ENCODE data around the gene PPP4C.
A peak's percentile ranks its signal among the peaks of the same experiment; 100 is the strongest.
"Not testable (repeated sequence)": the region's sequence is repeated elsewhere in the genome, so short reads cannot be mapped to it uniquely, and the experiment has no call there.

Gene PPP4C

DNA sequence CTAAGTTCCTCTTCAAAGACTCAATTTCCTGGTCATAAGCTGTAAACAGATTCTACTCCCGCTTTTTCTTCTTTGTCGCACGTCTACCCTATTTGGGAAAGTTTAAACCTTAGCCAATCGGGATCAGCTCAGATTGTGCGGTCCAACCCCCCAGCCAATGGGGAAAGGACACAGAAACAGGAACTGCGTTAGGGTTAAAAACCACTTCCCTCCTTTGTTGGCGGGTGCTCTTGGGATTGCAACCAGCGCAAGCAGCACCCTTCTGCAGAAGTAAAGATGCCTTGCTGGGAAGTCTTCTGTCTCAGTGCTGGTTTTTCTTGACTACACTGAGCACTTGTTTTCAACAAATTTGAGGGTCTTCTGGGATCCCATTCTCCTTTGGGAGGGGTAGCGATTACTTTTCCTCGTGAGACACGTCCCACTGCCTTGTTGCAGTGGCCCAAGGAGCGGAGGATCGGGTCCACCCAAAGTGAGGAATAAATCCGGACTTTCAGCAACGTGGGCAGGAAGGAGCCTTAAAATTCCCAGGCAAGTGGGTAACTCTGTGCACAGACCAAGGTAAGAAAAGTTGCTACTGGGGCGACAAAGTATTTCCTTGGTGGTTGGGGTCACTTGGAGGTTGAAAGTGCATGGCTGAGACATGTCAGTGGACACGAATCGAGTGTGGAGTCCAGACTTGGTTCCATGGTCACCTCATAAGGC lies 21.2 kb downstream of the PPP4C start:
- DNase-seq, result peak in 2 of 5 experiments; percentile 9 to 51

DNA sequence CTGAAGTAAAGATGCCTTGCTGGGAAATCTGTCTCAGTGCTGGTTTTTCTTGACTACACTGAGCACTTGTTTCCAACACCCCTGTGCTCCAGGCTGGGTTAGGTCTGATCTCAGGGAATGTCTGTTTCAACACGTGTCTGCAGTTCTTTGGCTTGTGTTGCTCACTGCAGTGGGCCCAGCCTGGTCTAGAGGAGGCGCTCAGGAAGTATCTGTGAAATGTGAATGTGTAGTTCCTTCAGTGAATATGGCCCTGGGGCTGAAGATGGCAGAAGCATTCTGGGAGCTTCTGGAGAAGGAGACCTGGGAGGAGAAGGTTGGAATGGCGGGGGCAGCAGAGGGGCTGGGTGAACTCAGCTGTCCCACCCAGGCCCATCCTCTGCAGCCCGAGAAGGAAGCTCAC lies 28.3 kb downstream of the PPP4C start:
- no peak for DNase-seq

- no peak for DNase-seq
These were observed 28.7 kb downstream of the PPP4C start for GRCh38 chr16:30104492-30104891.

DNA sequence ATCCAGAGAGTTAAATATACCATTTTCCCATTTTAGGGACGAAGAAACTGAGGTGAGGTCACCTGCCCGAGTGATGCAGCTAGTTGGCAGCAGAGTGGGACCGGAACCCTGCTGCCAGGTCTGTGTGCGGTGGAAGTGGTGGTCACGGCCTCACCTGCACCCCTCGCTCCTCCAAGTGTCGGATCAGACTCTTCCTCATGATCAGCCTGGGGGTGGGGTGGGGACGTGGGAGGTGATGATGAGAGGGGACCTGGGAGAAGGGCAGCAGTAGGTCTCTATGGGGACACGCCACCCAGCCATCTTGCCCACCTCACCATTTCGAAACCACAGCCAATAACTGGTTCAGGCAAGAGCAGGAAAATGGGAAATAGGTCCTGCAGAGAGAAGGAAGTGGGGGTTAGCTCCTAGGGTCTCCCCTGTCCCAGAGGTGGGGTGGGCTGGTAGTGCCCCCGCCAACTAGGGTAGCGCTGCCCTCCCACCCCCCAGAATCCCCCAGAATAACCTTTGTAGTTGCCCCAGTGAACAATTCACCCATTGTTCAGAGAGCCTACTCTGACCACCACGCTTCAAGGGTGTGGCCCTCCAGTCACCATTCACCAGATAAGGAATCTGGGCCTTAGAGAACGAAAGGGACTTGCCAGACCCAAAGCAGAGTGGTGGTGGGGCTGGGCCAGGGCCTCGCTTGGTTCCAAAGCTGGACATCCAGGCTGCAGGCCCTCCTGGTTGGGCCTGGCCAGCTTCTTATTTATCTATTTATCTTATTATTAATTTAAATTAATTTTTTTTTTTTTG lies 32.5 kb downstream of the PPP4C start:
- no peak for DNase-seq

DNA sequence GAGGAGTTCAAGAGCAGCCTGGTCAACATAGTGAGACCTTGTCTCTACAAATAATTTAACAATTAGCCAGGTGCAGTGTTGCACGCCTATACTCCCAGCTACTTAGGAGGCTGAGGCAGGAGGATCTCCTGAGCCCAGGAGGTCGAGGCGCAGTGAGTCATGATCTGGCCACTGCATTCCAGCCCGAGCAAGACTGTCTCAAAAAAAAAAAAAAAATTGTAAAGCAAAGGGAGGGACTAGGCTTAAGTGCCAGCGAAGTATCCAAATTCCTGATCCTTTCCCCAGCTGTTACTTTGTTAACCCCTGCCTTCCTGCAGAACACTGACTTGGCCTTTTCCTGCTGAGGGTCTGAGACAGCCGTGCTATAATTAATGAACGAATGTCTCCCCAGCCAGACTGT lies 34.9 kb downstream of the PPP4C start:
- DNase-seq, result no peak

DNA sequence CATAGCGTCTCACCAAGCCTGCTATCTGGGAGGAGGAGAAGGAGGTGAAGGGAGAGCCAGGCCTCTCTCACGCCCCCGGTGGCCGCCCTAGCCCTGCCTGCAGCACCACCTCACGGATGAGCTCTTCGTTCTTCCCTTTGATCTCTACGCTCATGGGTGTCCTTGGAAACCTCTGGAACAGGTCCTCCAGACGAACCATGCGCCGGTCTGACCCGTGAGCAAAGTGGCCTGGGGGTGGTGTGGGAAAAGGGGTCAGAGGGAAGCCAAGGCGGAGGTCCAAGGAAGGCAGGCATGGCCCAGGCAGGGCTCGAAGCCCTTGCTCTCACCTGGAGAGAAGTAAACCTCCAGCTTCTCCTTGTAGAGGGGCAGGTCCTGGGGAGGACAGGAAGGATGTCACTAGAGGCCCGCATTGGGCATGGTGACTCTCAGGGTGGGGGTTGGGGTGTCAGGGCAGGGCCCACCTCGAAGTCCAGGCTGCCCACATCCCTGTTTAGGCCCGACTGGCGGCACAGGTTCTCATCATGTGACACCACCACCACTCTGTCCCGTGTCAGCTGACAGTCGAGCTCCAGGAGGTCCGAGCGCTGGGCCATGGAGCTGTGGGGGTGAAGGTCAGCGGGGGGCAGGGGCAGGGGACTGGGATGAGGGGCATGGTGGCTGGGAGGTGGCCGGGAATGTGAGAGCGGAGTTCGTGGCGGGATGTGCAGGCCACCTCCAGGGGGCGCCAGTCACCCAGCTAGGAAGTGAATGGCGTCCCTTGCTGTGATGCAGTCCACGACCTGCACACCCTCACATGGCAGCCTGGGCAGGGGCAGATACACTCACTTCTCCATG lies 36.6 kb downstream of the PPP4C start:
- DNase-seq, result peak in 4 of 5 experiments; percentile 35 to 77 (median 50)

- DNase-seq, result no peak
These were observed 37.4 kb downstream of the PPP4C start, which contains the start of gene GDPD3 for GRCh38 chr16:30113031-30113710. GDPD3 (minus strand) TSS chr16:30113537; CDS start chr16:30113478, 59 bp downstream.

- no peak for DNase-seq
These were observed 38.0 kb downstream of the PPP4C start for GRCh38 chr16:30113711-30114333.

DNA sequence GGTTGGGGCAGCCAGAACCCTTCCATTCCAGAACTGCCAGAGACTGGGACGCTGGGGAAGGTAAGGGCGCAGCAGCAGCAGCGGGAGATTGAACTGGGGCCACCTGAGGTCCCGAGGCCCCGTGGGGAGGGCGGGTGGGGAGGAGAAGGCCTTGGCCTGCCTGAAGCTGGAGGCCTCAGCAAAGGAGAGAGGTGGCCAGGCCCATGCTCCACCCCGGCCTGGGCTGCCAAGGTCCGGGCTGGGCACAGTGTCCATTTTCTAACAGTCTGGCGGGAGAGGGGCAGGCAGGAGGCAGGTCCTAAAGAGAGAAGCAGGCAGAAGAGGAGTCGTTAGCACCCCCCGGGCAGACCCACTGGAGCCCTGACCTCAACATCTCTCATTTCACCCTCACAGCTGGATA lies 38.6 kb downstream of the PPP4C start:
- no peak for DNase-seq

DNA sequence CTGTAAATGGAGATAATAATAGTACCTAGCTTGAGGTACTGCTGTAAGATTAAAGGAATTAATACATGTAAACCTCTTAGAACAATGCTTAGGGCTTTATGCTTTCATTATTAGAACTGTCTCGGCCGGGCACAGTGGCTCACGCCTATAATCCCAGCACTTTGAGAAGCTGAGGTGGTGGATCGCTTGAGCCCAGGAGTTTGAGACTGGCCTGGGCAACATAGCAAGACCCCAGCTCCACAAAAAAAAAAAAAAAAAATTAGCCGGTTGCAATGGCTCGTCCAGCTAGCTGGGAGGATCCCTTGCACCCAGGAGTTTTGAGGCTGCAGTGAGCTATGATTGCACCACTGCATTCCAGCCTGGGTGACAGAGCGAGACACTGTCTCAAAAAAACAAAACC lies 39.0 kb downstream of the PPP4C start:
- not testable (repeated sequence) for DNase-seq

- DNase-seq, result peak in 2 of 5 experiments; percentile 43 to 45
These were observed 39.4 kb downstream of the PPP4C start for GRCh38 chr16:30115238-30115637.

DNA sequence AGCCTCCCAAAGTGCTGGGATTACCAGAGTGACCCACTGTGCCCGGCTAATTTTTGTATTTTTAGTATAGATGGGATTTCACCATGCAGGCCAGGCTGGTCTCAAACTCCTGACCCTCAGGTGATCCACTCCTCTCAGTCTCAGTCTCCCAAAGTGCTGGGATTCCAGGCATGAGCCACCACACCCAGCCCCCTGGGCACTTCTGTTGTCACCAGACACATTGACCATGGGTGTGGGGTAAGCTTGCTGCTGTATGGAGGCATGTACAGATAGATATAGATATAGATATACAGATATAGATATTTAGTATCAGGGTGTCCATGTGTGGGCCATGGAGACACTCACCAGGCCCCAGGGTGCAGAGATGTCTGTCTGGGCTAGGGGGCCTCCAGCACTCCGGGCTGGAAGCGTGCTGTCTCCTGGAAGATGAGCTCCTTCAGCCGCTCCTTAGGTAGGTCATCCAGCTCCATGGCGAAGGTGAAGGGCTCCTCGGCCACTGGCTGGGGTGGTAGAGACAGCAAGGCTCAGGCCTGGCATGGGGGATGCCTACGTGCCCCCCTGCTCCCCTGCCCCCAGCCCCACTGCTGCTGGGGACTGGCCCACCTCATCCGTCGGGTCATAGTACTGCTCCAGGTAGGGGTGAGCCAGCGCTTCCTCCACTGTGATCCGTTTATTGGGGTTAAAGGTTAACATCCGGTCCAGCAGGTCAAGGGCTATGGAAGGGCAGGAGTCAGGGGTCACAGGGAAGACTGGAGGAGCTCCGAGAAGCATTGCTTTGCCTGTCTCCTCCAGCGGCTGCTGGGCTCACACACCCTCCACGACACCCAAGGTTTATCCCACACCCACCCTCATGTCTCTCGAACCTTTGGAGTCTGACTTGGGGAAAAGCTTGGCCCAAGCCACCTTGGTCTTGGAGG lies 40.8 kb downstream of the PPP4C start:
- DNase-seq, result no peak

DNA sequence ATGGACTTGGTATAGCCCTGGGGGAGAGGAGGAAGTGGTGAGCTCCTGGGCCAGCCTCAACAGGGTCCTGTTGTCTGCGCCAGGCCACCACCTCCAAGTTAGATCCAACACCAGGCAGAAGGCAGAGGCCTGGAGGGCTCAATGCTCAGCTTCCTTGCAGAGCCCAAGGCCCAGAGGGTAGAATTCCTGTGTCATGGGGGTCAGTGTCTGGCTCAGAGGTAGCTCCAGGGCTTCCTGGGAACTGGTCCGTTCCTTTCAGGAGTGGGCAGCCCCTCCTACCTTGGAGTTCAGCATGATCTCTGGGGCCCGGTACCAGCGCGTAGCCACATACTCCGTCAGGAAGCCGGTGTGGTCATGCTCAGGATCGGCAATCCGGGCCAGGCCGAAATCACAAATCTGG lies 42.0 kb downstream of the PPP4C start:
- DNase-seq, result no peak

DNA sequence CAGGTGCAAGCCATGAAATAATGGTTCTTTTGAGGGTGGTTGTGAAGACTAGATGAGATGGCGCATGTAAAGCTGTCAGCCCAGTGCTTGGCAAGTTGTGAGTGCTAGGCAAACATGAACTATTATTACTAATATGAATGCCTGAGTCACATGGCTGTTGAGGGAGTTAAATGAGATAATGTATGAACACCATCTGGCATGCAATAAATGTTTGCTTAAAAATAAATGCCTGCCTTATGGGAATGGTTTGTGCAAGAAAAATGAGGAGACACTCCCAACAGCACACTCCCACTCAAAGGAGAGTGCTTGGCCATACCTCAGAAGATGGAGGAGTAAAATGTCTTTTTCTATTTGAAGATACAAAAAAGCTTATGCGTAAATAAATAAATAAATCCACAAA lies 43.6 kb downstream of the PPP4C start:
- DNase-seq, result no peak

GRCh38 chr16:30120340-30121105 lies 44.7 kb downstream of the PPP4C start:
- no peak for DNase-seq

DNA sequence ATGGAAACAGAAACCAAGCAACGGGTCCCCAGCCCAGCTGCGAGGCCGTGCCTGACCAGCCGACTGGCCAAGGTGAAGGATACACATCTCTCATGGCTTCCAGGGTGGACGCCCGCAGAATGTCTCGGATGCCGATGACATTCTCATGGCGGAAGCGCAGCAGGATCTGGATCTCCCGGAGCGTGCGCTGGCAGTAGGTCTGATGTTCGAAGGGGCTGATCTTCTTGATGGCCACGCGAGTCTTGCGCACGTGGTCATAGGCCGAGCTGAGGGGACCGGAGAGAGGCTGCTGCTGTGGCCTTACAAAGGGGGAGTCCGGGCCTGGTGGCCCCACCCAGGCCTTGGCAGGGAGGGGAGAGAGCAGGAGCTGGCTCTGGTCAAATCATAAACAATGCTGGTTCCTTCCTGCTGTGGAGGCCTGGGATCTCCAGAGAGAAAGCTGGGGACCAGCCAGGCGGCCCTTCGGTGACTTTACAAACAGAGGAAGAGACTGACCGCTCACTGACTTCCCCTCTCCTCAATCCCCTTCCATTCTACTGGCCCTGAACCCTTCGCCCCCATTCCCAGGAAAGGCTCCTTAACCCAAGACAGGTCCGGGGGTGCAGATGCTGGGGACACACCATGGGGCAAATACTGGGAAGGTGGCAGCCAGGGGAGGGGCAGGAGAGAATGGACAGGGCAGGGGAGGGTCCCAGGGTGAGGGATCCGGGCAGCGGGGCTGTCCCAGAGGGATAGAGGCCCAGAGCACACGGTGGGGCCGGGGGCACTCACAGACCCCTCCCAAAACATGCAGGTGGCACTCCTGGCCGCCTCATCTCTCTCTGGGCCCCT lies 46.2 kb downstream of the PPP4C start:
- DNase-seq, result no peak

DNA sequence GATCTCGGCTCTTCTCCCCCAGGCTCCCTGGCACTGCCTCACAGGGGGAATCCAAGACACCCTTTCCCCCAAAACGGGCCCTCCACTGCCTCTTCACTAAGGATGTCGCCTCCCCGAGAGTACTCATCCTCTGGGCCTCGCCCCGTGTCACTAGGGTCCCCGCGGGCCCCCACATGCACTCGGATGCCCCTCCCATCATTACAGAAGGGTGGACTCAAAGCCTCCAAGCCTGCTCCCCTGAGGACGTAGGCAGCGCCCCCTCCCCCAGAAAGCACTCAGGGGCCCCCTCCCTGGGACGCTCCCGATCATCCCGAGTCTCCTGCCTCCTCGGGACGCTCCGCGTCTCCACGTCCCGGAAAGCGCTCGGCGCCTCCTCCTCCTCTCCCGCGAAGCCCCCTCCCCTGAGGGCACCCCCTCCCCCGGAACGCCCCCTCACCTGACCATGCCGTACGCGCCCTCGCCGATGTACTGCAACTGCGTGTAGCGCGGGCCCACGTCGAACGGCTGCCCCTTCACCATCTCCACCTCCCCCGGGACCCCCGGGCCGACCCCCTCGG lies 46.9 kb downstream of the PPP4C start:
- peak in 1 of 5 experiments; percentile 33 for DNase-seq

GRCh38 chr16:30124985-30125379 lies 49.2 kb downstream of the PPP4C start:
- DNase-seq, result no peak

DNA sequence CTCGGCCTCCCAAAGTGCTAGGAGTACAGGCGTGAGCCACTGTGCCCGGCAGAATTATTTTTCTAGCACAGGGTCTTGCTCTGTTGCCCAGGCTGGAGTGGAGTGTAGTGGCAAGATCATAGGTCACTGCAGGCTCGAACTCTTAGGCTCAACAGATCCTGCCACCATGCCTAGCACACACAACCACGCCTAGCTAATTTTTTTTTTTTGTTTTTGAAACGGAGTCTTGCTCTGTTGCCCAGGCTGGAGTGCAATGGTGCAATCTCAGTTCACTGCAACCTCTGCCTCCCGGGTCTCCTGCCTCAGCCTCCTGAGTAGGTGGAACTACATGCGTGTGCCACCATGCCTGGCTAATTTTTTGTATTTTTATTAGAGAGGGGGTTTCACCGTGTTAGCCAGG lies 49.9 kb downstream of the PPP4C start:
- not testable (repeated sequence) for DNase-seq

Data from T-helper 2 cell (primary cell).